Kidney glomerular epithelial cell (primary cell): ENCODE data around the gene TSPAN5.

Source experiments
- DNase-seq: peaks from one replicate; lab custom pipeline; 2025; lab: John Stamatoyannopoulos, UW

TSPAN5 gene

GRCh38 chr4:98617358-98618047, 40.9 kb downstream of the TSPAN5 start:
- no peak for DNase-seq

GRCh38 chr4:98615991-98616390, 42.4 kb downstream of the TSPAN5 start:
- DNase-seq, result no peak

- DNase-seq, result no peak
These were observed 43.7 kb downstream of the TSPAN5 start for GRCh38 chr4:98614662-98615061.

GRCh38 chr4:98614094-98614493, 44.3 kb downstream of the TSPAN5 start:
- DNase-seq, result no peak

- DNase-seq, result no peak
These were observed 44.8 kb downstream of the TSPAN5 start for GRCh38 chr4:98613453-98614075.

GRCh38 chr4:98612318-98613250, 45.8 kb downstream of the TSPAN5 start:
- no peak for DNase-seq

DNA sequence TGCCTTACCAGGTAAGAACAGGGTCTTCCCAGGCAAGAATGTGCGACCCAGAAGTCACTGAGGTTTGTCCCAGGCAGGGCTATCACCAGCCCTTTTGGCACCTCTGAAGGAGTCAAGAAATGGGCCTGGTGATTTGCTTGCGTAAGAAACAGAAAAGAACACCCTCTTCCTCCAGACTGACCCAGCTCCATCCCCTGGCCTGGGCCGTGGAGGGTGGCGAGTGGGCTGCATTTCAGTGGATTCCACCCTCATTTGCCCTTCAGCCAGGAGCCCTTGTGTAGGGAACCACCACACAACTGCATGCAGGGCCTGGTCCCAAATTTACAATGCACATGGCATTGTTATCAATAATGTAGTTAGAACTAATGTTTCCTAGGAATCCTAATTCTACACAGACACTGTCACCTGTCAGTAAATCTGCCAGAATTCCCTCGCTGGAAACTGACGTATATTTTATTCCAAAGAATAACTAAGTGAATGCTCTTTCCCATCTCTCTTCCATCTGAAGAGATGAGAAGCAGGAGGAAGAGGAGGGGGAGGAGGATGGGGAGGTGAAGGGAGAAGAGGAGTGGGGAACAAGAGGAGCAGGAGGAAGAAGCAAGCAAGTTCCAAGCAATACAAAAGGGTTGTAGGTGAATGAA, 46.6 kb downstream of the TSPAN5 start:
- DNase-seq, result no peak

DNA sequence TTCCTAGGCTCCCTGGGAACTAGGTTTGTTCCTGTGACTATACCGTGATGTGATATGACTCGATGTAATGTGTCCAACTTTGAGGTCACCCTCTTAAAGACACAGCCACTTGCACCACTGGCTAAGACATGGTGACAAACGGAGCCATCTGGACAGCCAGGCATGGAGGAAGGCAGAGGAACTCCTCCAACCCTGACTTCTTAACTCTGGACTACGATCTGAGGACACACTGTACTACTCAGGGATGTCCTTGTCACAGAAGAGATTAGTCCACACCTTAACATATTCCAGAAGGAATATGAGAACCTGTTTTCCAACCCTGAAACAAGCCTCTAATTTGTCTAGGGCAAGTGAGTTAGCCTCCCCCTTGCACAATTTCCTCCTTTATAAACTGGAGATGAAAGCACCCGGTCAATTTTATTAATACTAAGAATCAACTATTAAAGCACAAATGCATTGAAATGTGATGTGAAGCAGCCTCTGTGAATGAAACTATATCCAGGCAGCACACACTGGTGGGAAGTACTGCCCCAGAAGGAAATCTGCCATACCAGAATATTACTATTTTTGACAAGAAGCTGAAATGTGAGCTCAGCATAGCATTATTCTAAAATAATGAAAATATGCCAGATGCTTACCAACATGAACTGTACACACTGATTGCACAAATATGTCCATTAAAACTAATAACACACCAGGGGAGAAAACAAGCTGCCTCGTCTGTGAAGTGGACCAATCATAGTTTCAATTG, 47.3 kb downstream of the TSPAN5 start:
- no peak for DNase-seq

GRCh38 chr4:98610431-98610830, 48.0 kb downstream of the TSPAN5 start:
- DNase-seq, result no peak

GRCh38 chr4:98609934-98610333, 48.5 kb downstream of the TSPAN5 start:
- no peak for DNase-seq

DNA sequence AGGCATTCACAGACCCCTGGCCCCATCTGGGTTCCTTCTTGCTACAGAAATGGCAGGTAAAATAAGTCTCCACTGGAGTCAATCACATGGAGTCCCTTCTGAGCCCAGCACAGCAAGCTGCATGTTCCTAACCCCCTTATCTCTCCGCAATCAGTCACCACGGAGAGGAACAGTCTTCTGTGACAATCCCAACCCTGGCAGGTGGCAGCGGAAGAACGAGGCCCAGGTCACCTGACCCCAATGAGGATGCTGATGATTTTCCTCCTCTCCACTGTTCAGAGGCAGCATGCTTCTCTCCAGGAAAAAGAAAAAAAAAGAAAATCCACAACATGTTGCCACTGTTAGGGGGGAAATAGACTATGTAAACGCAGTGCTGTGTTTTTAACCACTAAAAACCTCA, 50.1 kb downstream of the TSPAN5 start:
- DNase-seq, result no peak

DNA sequence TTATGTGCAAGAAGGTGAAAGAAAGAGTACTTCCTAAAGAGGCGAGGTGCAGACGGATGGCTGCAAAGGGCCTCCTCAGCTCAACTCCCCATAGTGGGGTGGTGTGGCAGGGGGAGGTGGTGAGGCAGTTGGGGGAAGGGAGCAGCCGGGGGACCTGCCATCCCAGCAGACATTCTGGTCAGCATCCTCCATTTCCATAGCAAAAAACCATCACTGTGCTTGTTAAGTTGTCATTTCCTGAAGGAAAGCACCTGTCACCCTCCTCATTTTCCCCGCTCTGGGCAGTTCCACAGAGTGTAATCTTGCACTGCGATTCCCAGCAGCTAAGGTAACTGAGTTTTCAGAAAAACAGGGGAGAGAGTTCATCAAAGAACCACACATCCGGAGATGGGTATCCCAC, 51.5 kb downstream of the TSPAN5 start:
- DNase-seq, result no peak

DNA sequence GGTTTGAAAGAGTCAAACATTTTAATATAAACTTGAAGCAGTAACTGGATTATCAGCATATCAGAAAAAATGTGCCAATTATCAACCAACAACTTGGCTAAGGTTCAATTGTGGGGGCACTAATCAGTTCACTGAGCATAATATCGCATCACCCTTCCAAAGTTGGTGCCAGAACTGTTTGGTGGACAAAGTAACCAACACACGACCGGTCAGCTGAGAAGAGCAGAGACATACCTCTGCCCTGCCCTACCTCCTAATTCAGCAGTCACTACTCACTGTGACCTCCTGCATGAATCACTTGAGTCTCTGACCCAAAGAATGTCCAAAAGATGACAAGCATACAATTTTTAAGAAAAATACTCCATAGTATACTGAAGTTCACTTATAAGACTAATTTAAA, 53.2 kb downstream of the TSPAN5 start:
- DNase-seq, result peak; percentile 54

GRCh38 chr4:98604723-98605122, 53.7 kb downstream of the TSPAN5 start:
- no peak for DNase-seq

DNA sequence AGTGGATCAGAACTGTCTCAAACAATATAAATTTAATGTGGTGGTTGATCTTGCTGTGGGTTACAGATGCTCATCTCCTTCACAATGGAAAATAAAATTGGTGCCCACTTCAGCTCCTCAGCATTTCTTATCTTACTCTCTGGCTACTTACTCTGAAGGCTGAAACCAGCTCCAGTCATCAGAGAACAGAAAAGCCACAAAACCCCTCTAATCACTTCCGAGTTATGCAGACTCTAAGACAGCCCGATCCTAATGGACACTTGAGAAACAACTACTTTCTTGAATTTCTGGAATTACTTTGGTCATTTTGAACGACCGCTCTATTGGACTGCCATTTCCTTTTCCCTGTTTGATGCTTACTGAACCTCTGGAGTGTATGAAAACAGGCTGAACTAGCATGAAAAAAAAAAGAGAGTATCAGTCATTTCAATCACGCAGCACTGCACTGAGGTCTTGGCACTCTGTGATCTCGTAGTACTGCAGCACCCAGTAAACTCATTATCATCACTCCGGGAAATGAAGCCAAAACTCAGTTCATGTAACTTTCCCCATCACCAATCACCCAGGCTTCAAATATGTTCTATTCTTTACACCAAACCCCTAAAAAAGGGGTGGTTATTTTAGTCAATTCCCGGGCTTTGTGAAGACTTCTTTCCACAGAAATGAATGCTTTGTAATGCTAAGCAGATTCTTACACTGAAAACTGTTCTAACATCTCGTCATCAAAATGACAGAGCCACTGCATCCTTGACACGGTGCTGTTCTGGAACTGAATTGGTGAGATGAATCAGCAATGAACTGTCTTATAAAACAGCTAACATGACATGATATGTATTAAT, 54.5 kb downstream of the TSPAN5 start:
- no peak for DNase-seq

DNA sequence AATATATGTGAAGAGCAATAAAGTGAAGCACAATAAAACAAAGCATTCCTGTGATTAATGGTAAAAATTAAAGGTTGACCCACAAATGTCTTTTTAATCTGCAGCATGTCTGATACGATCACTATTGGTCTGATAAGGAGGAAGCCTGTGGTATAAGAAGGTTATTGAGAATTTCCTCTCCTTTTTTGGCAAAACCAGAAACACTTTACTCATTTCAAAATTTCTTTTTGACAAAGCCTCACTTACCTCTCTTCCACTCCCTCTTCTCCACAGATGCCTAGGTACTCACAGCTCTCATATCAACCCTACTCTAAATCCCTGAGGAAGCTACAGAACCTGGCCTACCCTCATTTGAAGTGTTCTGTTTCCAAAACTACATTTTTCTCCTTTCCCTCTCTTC, 56.1 kb downstream of the TSPAN5 start:
- DNase-seq, result no peak

- DNase-seq, result peak; percentile 58
These were observed 56.7 kb downstream of the TSPAN5 start for GRCh38 chr4:98601708-98602107.

DNA sequence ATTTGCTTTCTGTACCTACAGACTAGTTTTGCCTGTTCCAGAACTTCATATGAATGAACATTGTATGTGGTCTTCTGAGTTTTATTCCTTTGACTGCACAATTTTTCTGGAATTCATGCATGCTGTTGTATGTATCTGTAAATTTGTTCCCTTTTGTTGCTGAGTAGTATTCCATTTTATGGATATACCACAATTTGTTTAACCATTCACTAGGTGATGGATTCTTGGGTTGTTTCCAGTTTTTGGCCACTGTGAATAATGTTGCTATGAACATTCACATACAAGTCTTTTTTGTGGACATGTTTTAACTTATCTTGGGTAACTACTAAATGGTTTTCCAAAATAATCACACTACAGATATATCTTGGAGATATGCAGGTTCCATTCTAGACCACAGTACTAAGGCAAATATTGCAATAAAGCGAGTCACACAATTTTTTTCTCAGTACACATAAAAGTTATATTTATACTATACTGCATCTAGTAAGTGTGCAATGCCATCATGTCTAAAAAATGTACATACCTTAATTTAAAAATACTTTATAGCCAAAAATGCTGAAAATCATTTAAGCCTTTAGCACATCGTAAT, 58.7 kb downstream of the TSPAN5 start:
- no peak for DNase-seq

- no peak for DNase-seq
These were observed 71.5 kb downstream of the TSPAN5 start for GRCh38 chr4:98586962-98587354.

GRCh38 chr4:98586291-98586961, 72.0 kb downstream of the TSPAN5 start:
- DNase-seq, result no peak
